CD14-positive monocyte (primary cell): Measurements from ENCODE around the gene CORO2A. TPM values are rescaled to one million over a fixed set of nuclear protein-coding genes. Genes with fewer than 3 reads are reported as not detected.
A peak's percentile ranks its signal among the peaks of the same experiment; 100 is the strongest.

Experiments used
- DNase-seq, 3 donors: peaks; one replicate each; pipeline ENCODE4 v3.0.0-alpha.2; 2011 to 2022
- H2AFZ ChIP-seq: 2 replicates; pipeline ENCODE4 v1.6.0; 2012; ENCODE audit warnings: mild to moderate bottlenecking, low read depth, low read length, inconsistent platforms; ENCODE audit not compliant: insufficient read depth, poor library complexity, severe bottlenecking
- H3K27ac ChIP-seq, 2 donors: 1 replicate in 1 of 2; 2 replicates in 1 of 2; pipeline ENCODE4 v1.5.1; 2012 to 2013; ENCODE audit warnings: low read length in 2 of 2, control low read depth in 1 of 2, inconsistent platforms in 1 of 2, low read depth in 1 of 2, mild to moderate bottlenecking in 1 of 2
- H3K27me3 ChIP-seq, 2 donors: one replicate each; pipeline versions ENCODE4 v1.6.0 to v1.6.1; 2011 to 2013; ENCODE audit warnings: low read length in 2 of 2; ENCODE audit not compliant: control insufficient read depth in 2 of 2, insufficient read depth in 2 of 2
- H3K36me3 ChIP-seq, 2 donors: replicated peaks in 1 of 2; 1 replicate in 1 of 2; 2 replicates in 1 of 2; pipeline versions ENCODE4 v1.5.1 to v1.6.1; 2012 to 2013; ENCODE audit warnings: low read length in 2 of 2, control low read depth in 1 of 2, inconsistent platforms in 1 of 2, mild to moderate bottlenecking in 1 of 2; ENCODE audit not compliant: insufficient read depth in 2 of 2, control insufficient read depth in 1 of 2
- H3K4me1 ChIP-seq, 2 donors: 1 replicate in 1 of 2; 2 replicates in 1 of 2; pipeline versions ENCODE4 v1.5.1 to v1.6.1; 2012 to 2013; ENCODE audit warnings: low read length in 2 of 2, control low read depth in 1 of 2, inconsistent platforms in 1 of 2, mild to moderate bottlenecking in 1 of 2, moderate library complexity in 1 of 2; ENCODE audit not compliant: insufficient read depth in 2 of 2, control insufficient read depth in 1 of 2
- H3K4me2 ChIP-seq: replicated peaks from 2 replicates; pipeline ENCODE3; 2012; ENCODE audit warnings: low read length, moderate library complexity, mild to moderate bottlenecking; ENCODE audit not compliant: poor library complexity, severe bottlenecking; ENCODE audit errors: extremely low read depth
- H3K4me3 ChIP-seq, 3 experiments: fragments of 200-600 bp in 1 of 3; sonication (generic) in 1 of 3; replicated peaks in 1 of 3; 1 replicate in 2 of 3; 2 replicates in 1 of 3; pipeline ENCODE4 v1.5.1; 2011 to 2013; ENCODE audit warnings: low read length in 3 of 3, mild to moderate bottlenecking in 3 of 3, control low read depth in 2 of 3, low read depth in 2 of 3, inconsistent platforms in 1 of 3, moderate library complexity in 1 of 3
- H3K79me2 ChIP-seq: 2 replicates; pipeline ENCODE4 v1.6.0; 2012; ENCODE audit warnings: mild to moderate bottlenecking, control low read depth, inconsistent platforms, low read length, moderate library complexity; ENCODE audit not compliant: insufficient read depth
- H3K9ac ChIP-seq: 2 replicates; pipeline ENCODE4 v1.6.0; 2017; ENCODE audit warnings: low read length, mild to moderate bottlenecking; ENCODE audit not compliant: insufficient read depth, poor library complexity, severe bottlenecking
- H3K9me3 ChIP-seq, 2 donors: replicated peaks in 1 of 2; 1 replicate in 1 of 2; 2 replicates in 1 of 2; pipeline versions ENCODE4 v1.5.1 to v1.6.1; 2012 to 2013; ENCODE audit warnings: low read length in 2 of 2, control low read depth in 1 of 2; ENCODE audit not compliant: control insufficient read depth in 1 of 2, insufficient read depth in 1 of 2
- H4K20me1 ChIP-seq: 2 replicates; pipeline ENCODE4 v1.6.0; 2012; ENCODE audit warnings: mild to moderate bottlenecking, low read length, control low read depth, moderate library complexity; ENCODE audit not compliant: insufficient read depth
- H3K27ac Mint-ChIP-seq, 7 donors: one replicate each; pipeline ENCODE4 v1.8.0; 2020; ENCODE audit warnings: mild to moderate bottlenecking in 7 of 7, mixed read lengths in 7 of 7, moderate library complexity in 6 of 7, inconsistent platforms in 2 of 7
- H3K27me3 Mint-ChIP-seq, 3 donors: one replicate each; pipeline ENCODE4 v1.8.0; 2021 to 2022; ENCODE audit warnings: low read depth in 3 of 3, mild to moderate bottlenecking in 3 of 3, mixed read lengths in 3 of 3, moderate library complexity in 3 of 3, inconsistent platforms in 1 of 3
- H3K36me3 Mint-ChIP-seq, 2 donors: one replicate each; pipeline ENCODE4 v1.8.0; 2020; ENCODE audit warnings: mixed read lengths in 2 of 2, inconsistent platforms in 1 of 2, mild to moderate bottlenecking in 1 of 2
- H3K4me1 Mint-ChIP-seq: one replicate; pipeline ENCODE4 v1.8.0; 2020; ENCODE audit warnings: mild to moderate bottlenecking, mixed read lengths
- H3K4me3 Mint-ChIP-seq, 2 donors: one replicate each; pipeline ENCODE4 v1.8.0; 2020; ENCODE audit warnings: mild to moderate bottlenecking in 2 of 2, mixed read lengths in 2 of 2, moderate library complexity in 1 of 2
- H3K9me3 Mint-ChIP-seq, 7 donors: one replicate each; pipeline ENCODE4 v1.8.0; 2020 to 2022; ENCODE audit warnings: mixed read lengths in 7 of 7, mild to moderate bottlenecking in 6 of 7, moderate library complexity in 6 of 7, inconsistent platforms in 2 of 7
- WGBS: methylation state at CpG from one replicate; pipeline ENCODE4 v1.1.5; 2013; ENCODE audit warnings: missing lambda C conversion rate; ENCODE audit not compliant: insufficient coverage; 5-methylcytosine and 5-hydroxymethylcytosine counted together
- intact Hi-C, 2 donors: fragments of 100-400 bp; cut with micrococcal nuclease; formaldehyde crosslinking; loops; one replicate each; pipeline versions ENCODE4 v1.15.0 to v1.15.1; 2023
- polyA plus RNA-seq, 3 donors: library from polyadenylated mRNA; depleted of rRNA in 1 of 3; unstranded in 2 of 3; stranded (reverse) in 1 of 3; fragments of 300-500 nt in 2 of 3; fragments of >200 nt in 1 of 3; fragmentation: Illumina TruSeq in 2 of 3; gene quantifications; 1 replicate in 2 of 3; 2 replicates in 1 of 3; pipeline ENCODE4 v1.2.3, GENCODE V29; 2012 to 2021
- TF ChIP-seq, protein P1 (sequence below): fragments of 200-600 bp; IDR thresholded peaks from one replicate; pipeline ENCODE4 v1.8.0; 2022; ENCODE audit warnings: antibody characterized with exemption, mild to moderate bottlenecking

The CORO2A gene
- polyA plus RNA-seq, 3 donors = 1.2 to 3.5 (median 2.1) TPM

DNA sequence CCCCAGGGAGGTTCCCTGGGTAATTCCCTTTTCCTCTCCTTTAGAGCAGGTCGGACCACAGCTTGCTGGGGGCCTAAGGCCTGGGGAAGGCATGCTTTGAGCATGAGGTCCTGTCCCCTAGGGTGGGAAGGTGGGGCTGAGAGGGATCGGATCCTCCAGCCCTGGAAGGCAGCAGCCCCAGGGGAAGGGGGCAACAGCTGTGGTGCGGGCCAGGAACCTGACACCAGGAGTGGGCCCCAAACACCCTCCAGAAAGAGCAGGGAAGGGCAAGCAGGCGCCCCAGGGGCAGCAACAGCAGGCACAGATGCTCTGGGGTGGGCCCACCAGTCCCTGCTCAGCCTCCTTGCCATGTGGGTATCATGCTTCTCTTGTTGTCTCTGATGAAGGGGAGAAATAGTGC, 3.2 kb upstream of the CORO2A start:
- H2AFZ ChIP-seq = no peak overlapping the region
- H3K9ac ChIP-seq = no peak overlapping the region
- H3K36me3 Mint-ChIP-seq = peaks cover 28 to 42% of the 10 kb centered on the region in 2 donors
- H3K4me1 ChIP-seq = peaks cover 22 to 23% of the 10 kb centered on the region in 2 donors
- peaks cover 38% of the 10 kb centered on the region in 2 donors for H3K36me3 ChIP-seq
- no peaks in the 10 kb centered on the region for H3K27me3 ChIP-seq
- H3K9me3 Mint-ChIP-seq = no peaks in the 10 kb centered on the region
- WGBS = 97% methylated on average over 3 of the region's 4 CpGs
- H3K4me3 Mint-ChIP-seq = no peak overlapping the region
- peaks cover 2 to 11% (median 6%) of the 10 kb centered on the region in 3 donors for H3K27me3 Mint-ChIP-seq
- no peak overlapping the region for H3K4me3 ChIP-seq
- TF ChIP-seq, protein P1, sequence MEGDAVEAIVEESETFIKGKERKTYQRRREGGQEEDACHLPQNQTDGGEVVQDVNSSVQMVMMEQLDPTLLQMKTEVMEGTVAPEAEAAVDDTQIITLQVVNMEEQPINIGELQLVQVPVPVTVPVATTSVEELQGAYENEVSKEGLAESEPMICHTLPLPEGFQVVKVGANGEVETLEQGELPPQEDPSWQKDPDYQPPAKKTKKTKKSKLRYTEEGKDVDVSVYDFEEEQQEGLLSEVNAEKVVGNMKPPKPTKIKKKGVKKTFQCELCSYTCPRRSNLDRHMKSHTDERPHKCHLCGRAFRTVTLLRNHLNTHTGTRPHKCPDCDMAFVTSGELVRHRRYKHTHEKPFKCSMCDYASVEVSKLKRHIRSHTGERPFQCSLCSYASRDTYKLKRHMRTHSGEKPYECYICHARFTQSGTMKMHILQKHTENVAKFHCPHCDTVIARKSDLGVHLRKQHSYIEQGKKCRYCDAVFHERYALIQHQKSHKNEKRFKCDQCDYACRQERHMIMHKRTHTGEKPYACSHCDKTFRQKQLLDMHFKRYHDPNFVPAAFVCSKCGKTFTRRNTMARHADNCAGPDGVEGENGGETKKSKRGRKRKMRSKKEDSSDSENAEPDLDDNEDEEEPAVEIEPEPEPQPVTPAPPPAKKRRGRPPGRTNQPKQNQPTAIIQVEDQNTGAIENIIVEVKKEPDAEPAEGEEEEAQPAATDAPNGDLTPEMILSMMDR = no peak
- no peak overlapping the region for H3K4me2 ChIP-seq
- peaks cover 24% of the 10 kb centered on the region for H4K20me1 ChIP-seq
- intact Hi-C loops = no loop called here
- H3K9me3 ChIP-seq = no peaks in the 10 kb centered on the region
- no peak overlapping the region for H3K27ac Mint-ChIP-seq
- H3K4me1 Mint-ChIP-seq = peaks cover 19% of the 10 kb centered on the region
- H3K27ac ChIP-seq = no peak overlapping the region
- H3K79me2 ChIP-seq = peaks cover 11% of the 10 kb centered on the region
- DNase-seq = no peak

DNA sequence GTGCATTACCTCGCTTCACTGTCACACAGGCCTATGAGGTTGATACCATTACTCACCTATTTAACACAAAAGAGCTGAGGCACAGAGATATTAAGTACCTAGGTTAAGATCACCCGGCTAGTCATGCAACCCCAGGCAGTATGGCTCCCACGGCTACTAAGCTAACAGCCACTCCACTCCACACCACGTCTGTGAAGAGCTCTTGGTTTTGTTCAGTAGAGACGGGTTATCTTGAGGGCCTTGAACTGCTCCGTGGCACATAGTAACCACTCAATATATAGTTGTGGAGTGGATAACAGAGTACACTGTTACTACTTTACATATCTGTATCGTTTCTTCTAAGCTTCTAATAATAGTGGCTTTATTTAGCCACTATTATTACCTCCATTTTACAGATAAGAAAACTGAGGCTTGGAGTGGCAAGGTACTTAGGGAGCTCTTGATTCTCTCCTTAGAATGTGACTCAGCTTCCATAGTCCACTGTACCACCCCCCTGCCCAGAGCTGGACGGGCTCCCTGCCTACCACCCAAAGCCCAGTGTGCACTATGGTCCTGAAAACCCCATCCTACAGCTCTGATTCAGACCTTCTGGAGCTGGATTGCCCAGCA, 1.0 kb upstream of the CORO2A start:
- Histone ChIP-seq H4K20me1 (peaks cover 17% of the 10 kb centered on the region), H2AFZ (peak overlapping the region; percentile 84), H3K4me1 (peaks cover 22 to 28% of the 10 kb centered on the region in 2 donors), H3K79me2 (peaks cover 22% of the 10 kb centered on the region), H3K36me3 (peaks cover 15 to 16% of the 10 kb centered on the region in 2 donors), H3K4me2 (peak overlapping the region; percentile 89), H3K9ac (peak overlapping the region; percentile 55), H3K27me3 (no peaks in the 10 kb centered on the region), H3K4me3 (peak overlapping the region; percentile 37 to 89 (median 71)), H3K9me3 (no peaks in the 10 kb centered on the region), H3K27ac (no peak overlapping the region)
- DNase-seq = no peak
- TF ChIP-seq, protein P1 = no peak
- intact Hi-C loops = no loop called here
- 0% methylated on average over 1 of the region's 8 CpGs for WGBS
- peak overlapping the region; percentile 92 to 95 for H3K4me3 Mint-ChIP-seq
- H3K36me3 Mint-ChIP-seq = peaks cover 7 to 21% of the 10 kb centered on the region in 2 donors
- H3K27ac Mint-ChIP-seq = peak overlapping the region in 3 of 7 donors; percentile 58 to 88 (median 78)
- no peaks in the 10 kb centered on the region for H3K9me3 Mint-ChIP-seq
- peaks cover 35% of the 10 kb centered on the region for H3K4me1 Mint-ChIP-seq
- peaks cover 2 to 11% (median 6%) of the 10 kb centered on the region in 3 donors for H3K27me3 Mint-ChIP-seq
